GM12878 (cell line): ENCODE data around the gene KCNAB2. TPM values are rescaled to one million over a fixed set of nuclear protein-coding genes. Genes with fewer than 3 reads are reported as not detected.

Experiments used
- ATAC-seq: fragments of 200-7000 bp; cut with Tn5 transposase; 3 replicates; pipeline ENCODE4 v1.9.1; 2020; ENCODE audit warnings: mild to moderate bottlenecking, moderate library complexity
- BruUV-seq: library from RNA; stranded (reverse); fragments of 400-500 nt; replicated peaks from 2 replicates; lab custom pipeline; 2021; lab: Mats Ljungman, UMichigan
- CTCF ChIA-PET: fragments of 300-600 bp; sonication (Branson Sonifier 250); formaldehyde crosslinking; extraction: SDS; loops from one replicate; lab custom pipeline; 2021; ENCODE audit warnings: inconsistent platforms; lab: Yijun Ruan, JAX
- POLR2A ChIA-PET: fragments of 350-600 bp; formaldehyde crosslinking; extraction: SDS; loops from one replicate; lab custom pipeline; 2021; ENCODE audit warnings: inconsistent platforms; lab: Charles Lee
- RAD21 ChIA-PET: fragments of 300-600 bp; sonication (Branson Sonifier 250); formaldehyde crosslinking; loops from one replicate; lab custom pipeline; 2023; ENCODE audit warnings: antibody characterized with exemption; ENCODE audit not compliant: unreplicated experiment; lab: Charles Lee
- SMC1A ChIA-PET: fragments of 300-600 bp; sonication (Branson Sonifier 250); formaldehyde crosslinking; loops from one replicate; lab custom pipeline; 2023; ENCODE audit not compliant: unreplicated experiment, uncharacterized antibody; lab: Charles Lee
- DNase-seq: peaks from one replicate; pipeline ENCODE4 v3.0.0-alpha.2; 2011; ENCODE audit warnings: low read depth, low spot score
- FAIRE-seq: peaks from 3 replicates; lab custom pipeline; 2011; peaks lifted over from hg19 to GRCh38; lab: Jason Lieb, UNC
- H2AFZ ChIP-seq: 2 replicates; pipeline ENCODE4 v1.6.0; 2011; ENCODE audit warnings: low read depth, low read length, control low read depth; ENCODE audit not compliant: control insufficient read depth
- H3K27ac ChIP-seq: 2 replicates; pipeline ENCODE4 v1.5.1; 2011; ENCODE audit warnings: control low read depth; ENCODE audit not compliant: control insufficient read depth, insufficient read depth
- H3K27me3 ChIP-seq, 2 experiments: replicated peaks in 1 of 2; 2 replicates each; pipeline versions ENCODE4 v1.6.0 to v1.6.1; 2011; ENCODE audit warnings: low read length in 1 of 2; ENCODE audit not compliant: control insufficient read depth in 2 of 2, insufficient read depth in 2 of 2
- H3K36me3 ChIP-seq, 2 experiments: 2 replicates each; pipeline ENCODE4 v1.5.1; 2011; ENCODE audit warnings: low read length in 1 of 2; ENCODE audit not compliant: control insufficient read depth in 2 of 2, insufficient read depth in 2 of 2
- H3K4me1 ChIP-seq: 2 replicates; pipeline ENCODE4 v1.6.1; 2011; ENCODE audit warnings: mild to moderate bottlenecking, low read length, moderate library complexity, mixed read lengths; ENCODE audit not compliant: control insufficient read depth, insufficient read depth
- H3K4me2 ChIP-seq: 2 replicates; pipeline ENCODE4 v1.6.0; 2011; ENCODE audit warnings: control low read depth; ENCODE audit not compliant: control insufficient read depth, insufficient read depth
- H3K4me3 ChIP-seq: fragments of 200-600 bp; sonication (generic); 2 replicates; pipeline ENCODE4 v1.5.1; 2016
- H3K79me2 ChIP-seq: 2 replicates; pipeline ENCODE4 v1.6.0; 2011; ENCODE audit warnings: low read length; ENCODE audit not compliant: control insufficient read depth, insufficient read depth
- H3K9ac ChIP-seq: 2 replicates; pipeline ENCODE4 v1.8.0; 2011; ENCODE audit warnings: low read length, control low read depth, mixed read lengths; ENCODE audit not compliant: control insufficient read depth, insufficient read depth
- H3K9me3 ChIP-seq: replicated peaks from 3 replicates; pipeline ENCODE4 v1.5.1; 2011; ENCODE audit warnings: mild to moderate bottlenecking, low read length; ENCODE audit not compliant: control insufficient read depth, insufficient read depth
- H4K20me1 ChIP-seq: 2 replicates; pipeline ENCODE4 v1.6.0; 2011; ENCODE audit not compliant: control insufficient read depth, insufficient read depth
- ATF3 ChIP-seq: IDR thresholded peaks from 2 replicates; pipeline ENCODE4 v1.6.1; 2011; ENCODE audit warnings: low read depth, mild to moderate bottlenecking, low read length, moderate library complexity, borderline replicate concordance; ENCODE audit errors: extremely low read depth
- CHD2 ChIP-seq: IDR thresholded peaks from 2 replicates; pipeline ENCODE4 v1.6.1; 2011; ENCODE audit warnings: low read depth, low read length, improper control_type of control experiment, borderline replicate concordance
- CHD4 ChIP-seq: fragments of 200-600 bp; sonication (generic); IDR thresholded peaks from 2 replicates; pipeline ENCODE4 v1.6.1; 2016; ENCODE audit warnings: mild to moderate bottlenecking
- E2F8 ChIP-seq: fragments of 450-650 bp; IDR thresholded peaks from 2 replicates; pipeline ENCODE4 v1.6.1; 2018; ENCODE audit warnings: mild to moderate bottlenecking, low read depth, moderate library complexity; ENCODE audit not compliant: partially characterized antibody
- E4F1 ChIP-seq: fragments of 450-650 bp; IDR thresholded peaks from 2 replicates; pipeline ENCODE4 v1.6.1; 2018; ENCODE audit warnings: borderline replicate concordance, mild to moderate bottlenecking; ENCODE audit not compliant: partially characterized antibody
- HDGF ChIP-seq: fragments of 450-650 bp; IDR thresholded peaks from 2 replicates; pipeline ENCODE4 v1.6.1; 2016; ENCODE audit warnings: antibody characterized with exemption
- KAT2A ChIP-seq: conservative IDR thresholded peaks from 2 replicates; pipeline ENCODE4 v1.6.1; 2011; ENCODE audit warnings: low read depth, low read length; ENCODE audit not compliant: control insufficient read depth
- MAX ChIP-seq: IDR thresholded peaks from 2 replicates; pipeline ENCODE4 v1.6.1; 2012; ENCODE audit warnings: low read depth, low read length, improper control_type of control experiment
- MTA2 ChIP-seq: fragments of 450-650 bp; IDR thresholded peaks from 2 replicates; pipeline ENCODE4 v1.6.1; 2016; ENCODE audit warnings: low read depth, mild to moderate bottlenecking, moderate library complexity
- NR2F1 ChIP-seq: fragments of 450-650 bp; conservative IDR thresholded peaks from 2 replicates; pipeline ENCODE4 v1.6.1; 2017; ENCODE audit warnings: mild to moderate bottlenecking
- POLR2AphosphoS5 ChIP-seq: IDR thresholded peaks from 2 replicates; pipeline ENCODE4 v1.6.1; 2011; ENCODE audit warnings: mild to moderate bottlenecking, low read length, inconsistent platforms
- RB1 ChIP-seq: fragments of 450-650 bp; formaldehyde crosslinking; IDR thresholded peaks from 2 replicates; pipeline ENCODE4 v1.6.1; 2017; ENCODE audit warnings: mild to moderate bottlenecking, borderline replicate concordance
- ZBTB40 ChIP-seq: fragments of 450-650 bp; IDR thresholded peaks from 2 replicates; pipeline ENCODE4 v1.6.1; 2016; ENCODE audit warnings: mild to moderate bottlenecking, moderate library complexity, borderline replicate concordance
- WGBS: methylation state at CpG from one replicate; pipeline ENCODE4 v1.1.6; 2016; ENCODE audit warnings: low lambda C conversion rate; ENCODE audit not compliant: insufficient replicate concordance, insufficient coverage; ENCODE audit errors: missing lambda C conversion rate; 5-methylcytosine and 5-hydroxymethylcytosine counted together
- in situ Hi-C: fragments of 300-500 bp; cut with MboI; formaldehyde crosslinking; loops from 9 replicates; pipeline ENCODE4 v1.14.3; 2018; ENCODE audit warnings: mixed read lengths
- intact Hi-C: fragments of 100-400 bp; cut with micrococcal nuclease; formaldehyde crosslinking; loops from one replicate; pipeline ENCODE4 v1.14.2; 2022; ENCODE audit not compliant: unreplicated experiment
- polyA plus RNA-seq, 11 experiments: library from polyadenylated mRNA; depleted of rRNA in 4 of 11; unstranded in 6 of 11; stranded (reverse) in 5 of 11; fragments of >200 nt; fragmentation: Nextera tagmentation in 4 of 11; fragmentation: Illumina TruSeq in 1 of 11; extraction: Ambion mirVana in 4 of 11; extraction: Trizol in 1 of 11; gene quantifications; 1 replicate in 1 of 11; 2 replicates in 10 of 11; pipeline versions ENCODE4 v1.2.1 to v1.2.3, GENCODE V29; 2011 to 2016; ENCODE audit warnings: inconsistent platforms in 2 of 11, missing spikeins in 2 of 11, low read depth in 1 of 11
- total RNA-seq, 4 experiments: library from RNA; depleted of rRNA in 3 of 4; stranded (reverse); fragments of >200 nt in 3 of 4; fragmentation: Illumina TruSeq in 1 of 4; extraction: Trizol in 1 of 4; gene quantifications; 2 replicates each; pipeline versions ENCODE4 v1.2.1 to v1.2.3, GENCODE V29; 2013 to 2021

The KCNAB2 gene
- total and polyA plus RNA-seq, 10 of the 15 experiments (the other 5 are each of a cell fraction or from before 2014, with no cell fraction given), result 2.9 to 123 (median 62.4) TPM

GRCh38 chr1:5999711-6000443 is 45.8 kb upstream of the KCNAB2 start:
- intact Hi-C loops, result no loop called here
- H3K4me3 ChIP-seq, result no peak overlapping the region
- no peaks in the 10 kb centered on the region for H4K20me1 ChIP-seq
- TF ChIP-seq MTA2 (no peak), KAT2A (no peak), ZBTB40 (no peak), MAX (no peak), CHD2 (no peak), CHD4 (no peak), E4F1 (no peak), RB1 (no peak), E2F8 (no peak), ATF3 (no peak), NR2F1 (no peak), POLR2AphosphoS5 (no peak), HDGF (no peak)
- TF ChIP-seq, all 136 proteins: peak for 0
- no peak for ATAC-seq
- no peak for FAIRE-seq
- ChIA-PET CTCF (no interaction called here), SMC1A (no interaction called here), POLR2A (no interaction called here), RAD21 (no interaction called here)
- Histone ChIP-seq H3K9ac (no peak overlapping the region), H3K36me3 (peaks cover 3 to 4% of the 10 kb centered on the region in 2 experiments; a peak in 2 of 4 replicates), H3K79me2 (peaks cover 8% of the 10 kb centered on the region), H3K27ac (no peak overlapping the region), H3K4me1 (peaks cover 3% of the 10 kb centered on the region), H3K27me3 (no peaks in the 10 kb centered on the region), H3K4me2 (no peak overlapping the region), H2AFZ (no peak overlapping the region), H3K9me3 (no peaks in the 10 kb centered on the region)
- WGBS, result 90% methylated on average over 21 of the region's 28 CpGs
- in situ Hi-C loops, result no loop called here
- no peak for DNase-seq
- BruUV-seq, result no TSS peak
